IPS-20b (cell line): Measurements from ENCODE around the gene RGS16.
"Not testable (repeated sequence)": the region's sequence is repeated elsewhere in the genome, so short reads cannot be mapped to it uniquely, and the experiment has no call there.

Source experiments
- H3K27ac ChIP-seq: one replicate; pipeline ENCODE4 v1.5.1; 2013; ENCODE audit warnings: low read length
- H3K27me3 ChIP-seq: 2 replicates; pipeline ENCODE4 v1.6.1; 2013; ENCODE audit warnings: mild to moderate bottlenecking, low read length, inconsistent platforms; ENCODE audit not compliant: insufficient read depth
- H3K36me3 ChIP-seq: 2 replicates; pipeline ENCODE4 v1.6.1; 2013; ENCODE audit warnings: low read depth, mild to moderate bottlenecking, inconsistent platforms, low read length, moderate library complexity; ENCODE audit not compliant: insufficient read depth
- H3K4me1 ChIP-seq: 2 replicates; pipeline ENCODE4 v1.6.1; 2013; ENCODE audit warnings: mild to moderate bottlenecking, control low read depth, inconsistent platforms, low read length, moderate library complexity; ENCODE audit not compliant: insufficient read depth
- H3K4me3 ChIP-seq: 2 replicates; pipeline ENCODE4 v1.5.1; 2013; ENCODE audit warnings: mild to moderate bottlenecking, low read length, inconsistent platforms
- H3K9ac ChIP-seq: 2 replicates; pipeline ENCODE4 v1.6.1; 2013; ENCODE audit warnings: low read depth, mild to moderate bottlenecking, inconsistent platforms, low read length, moderate library complexity
- H3K9me3 ChIP-seq: 2 replicates; pipeline ENCODE4 v1.6.1; 2013; ENCODE audit warnings: mild to moderate bottlenecking, low read depth, low read length, inconsistent platforms; ENCODE audit not compliant: insufficient read depth

Gene RGS16

GRCh38 chr1:182639330-182639729 lies 35.1 kb upstream of the RGS16 start:
- no peak overlapping the region for H3K27ac ChIP-seq
- H3K4me3 ChIP-seq: no peak overlapping the region
- H3K36me3 ChIP-seq: no peaks in the 10 kb centered on the region
- no peaks in the 10 kb centered on the region for H3K4me1 ChIP-seq
- H3K9ac ChIP-seq: no peak overlapping the region
- no peaks in the 10 kb centered on the region for H3K27me3 ChIP-seq
- H3K9me3 ChIP-seq: no peaks in the 10 kb centered on the region

GRCh38 chr1:182637769-182638168 lies 33.6 kb upstream of the RGS16 start:
- Histone ChIP-seq H3K9me3 (no peaks in the 10 kb centered on the region), H3K9ac (no peak overlapping the region), H3K27ac (no peak overlapping the region), H3K4me3 (no peak overlapping the region), H3K4me1 (peaks cover 12% of the 10 kb centered on the region), H3K27me3 (no peaks in the 10 kb centered on the region), H3K36me3 (no peaks in the 10 kb centered on the region)

DNA sequence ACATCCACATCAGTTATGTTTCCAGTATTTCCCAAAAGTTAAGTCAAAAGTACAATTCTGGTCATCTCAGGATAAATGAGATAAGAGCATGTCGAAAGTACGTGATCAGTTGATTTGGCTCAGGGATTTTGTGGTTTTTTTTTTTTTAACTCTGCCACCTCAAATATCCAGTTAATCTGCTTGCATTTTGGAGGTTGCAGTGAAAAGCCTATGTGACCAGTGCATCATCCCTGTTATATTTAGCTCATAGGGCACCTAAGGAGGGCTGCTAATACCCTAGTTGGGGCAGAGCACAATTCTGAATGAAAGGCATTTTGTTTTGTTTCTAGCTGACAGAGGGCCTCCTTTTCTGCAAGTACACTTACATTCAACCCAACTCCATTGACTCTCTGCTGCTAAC lies 31.7 kb upstream of the RGS16 start:
- H3K27ac ChIP-seq: no peak overlapping the region
- no peak overlapping the region for H3K4me3 ChIP-seq
- H3K36me3 ChIP-seq: no peaks in the 10 kb centered on the region
- no peaks in the 10 kb centered on the region for H3K9me3 ChIP-seq
- H3K4me1 ChIP-seq: peaks cover 16% of the 10 kb centered on the region
- H3K9ac ChIP-seq: no peak overlapping the region
- no peaks in the 10 kb centered on the region for H3K27me3 ChIP-seq

DNA sequence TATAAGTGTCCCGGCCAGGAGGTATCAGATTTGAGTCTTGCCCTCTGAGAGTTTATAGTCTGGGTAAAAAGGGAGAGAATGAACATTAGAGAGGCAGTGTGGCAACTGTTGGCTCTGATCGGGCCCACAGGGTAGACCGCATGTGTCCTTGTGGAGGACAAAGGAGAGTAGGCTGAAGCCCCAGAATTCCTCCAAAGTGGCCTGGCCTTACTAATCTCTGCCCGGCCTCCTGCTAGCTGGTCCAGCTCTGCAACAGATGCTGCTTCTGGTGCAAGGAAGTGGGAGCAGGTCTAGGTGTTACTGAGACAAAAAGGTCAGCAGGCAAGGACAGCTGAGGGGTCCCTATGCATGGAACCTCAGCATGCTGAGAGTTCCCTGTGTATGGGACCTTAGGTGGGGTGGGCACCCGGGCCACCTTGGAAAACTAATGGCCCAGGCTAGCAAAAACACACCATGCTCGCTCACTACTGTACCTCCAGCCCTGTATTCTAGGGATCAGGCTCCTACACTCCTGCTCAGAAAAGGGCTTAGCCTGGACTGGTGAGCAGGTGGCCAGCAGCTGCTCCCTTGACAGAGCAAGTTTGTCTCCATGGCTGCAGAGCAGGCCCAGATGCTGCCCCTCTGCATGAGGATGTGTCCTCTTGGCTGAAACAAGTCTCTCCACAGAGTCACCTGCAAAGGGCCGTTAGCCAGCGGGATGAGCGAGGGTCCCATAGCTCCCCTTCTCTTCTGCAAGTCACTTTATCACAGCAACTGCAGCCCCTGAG lies 30.3 kb upstream of the RGS16 start:
- Histone ChIP-seq H3K4me3 (no peak overlapping the region), H3K27me3 (no peaks in the 10 kb centered on the region), H3K4me1 (peaks cover 27% of the 10 kb centered on the region), H3K9me3 (no peaks in the 10 kb centered on the region), H3K9ac (no peak overlapping the region), H3K27ac (no peak overlapping the region), H3K36me3 (no peaks in the 10 kb centered on the region)

- H3K36me3 ChIP-seq: no peaks in the 10 kb centered on the region
- no peak overlapping the region for H3K4me3 ChIP-seq
- H3K27me3 ChIP-seq: no peaks in the 10 kb centered on the region
- H3K27ac ChIP-seq: no peak overlapping the region
- H3K9me3 ChIP-seq: no peaks in the 10 kb centered on the region
- H3K4me1 ChIP-seq: peaks cover 30% of the 10 kb centered on the region
- H3K9ac ChIP-seq: no peak overlapping the region
Observed at GRCh38 chr1:182633657-182634281, 29.6 kb upstream of the RGS16 start.

- peaks cover 30% of the 10 kb centered on the region for H3K4me1 ChIP-seq
- no peak overlapping the region for H3K27ac ChIP-seq
- no peaks in the 10 kb centered on the region for H3K36me3 ChIP-seq
- no peak overlapping the region for H3K4me3 ChIP-seq
- H3K27me3 ChIP-seq: no peaks in the 10 kb centered on the region
- no peaks in the 10 kb centered on the region for H3K9me3 ChIP-seq
- H3K9ac ChIP-seq: no peak overlapping the region
Observed at GRCh38 chr1:182633031-182633430, 28.8 kb upstream of the RGS16 start.

GRCh38 chr1:182632441-182632857 lies 28.3 kb upstream of the RGS16 start:
- not testable (repeated sequence) for H3K4me3 ChIP-seq, H3K27ac ChIP-seq, H3K36me3 ChIP-seq, H3K9me3 ChIP-seq, H3K27me3 ChIP-seq, H3K9ac ChIP-seq
- H3K4me1 ChIP-seq: peaks cover 30% of the 10 kb centered on the region

- Histone ChIP-seq H3K27ac (no peak overlapping the region), H3K36me3 (no peaks in the 10 kb centered on the region), H3K9ac (no peak overlapping the region), H3K27me3 (no peaks in the 10 kb centered on the region), H3K9me3 (no peaks in the 10 kb centered on the region), H3K4me3 (no peak overlapping the region), H3K4me1 (peaks cover 30% of the 10 kb centered on the region)
Observed at GRCh38 chr1:182631954-182632353, 27.8 kb upstream of the RGS16 start.

- H3K36me3 ChIP-seq: no peaks in the 10 kb centered on the region
- no peaks in the 10 kb centered on the region for H3K9me3 ChIP-seq
- H3K9ac ChIP-seq: no peak overlapping the region
- H3K4me3 ChIP-seq: no peak overlapping the region
- no peak overlapping the region for H3K27ac ChIP-seq
- no peaks in the 10 kb centered on the region for H3K27me3 ChIP-seq
- peaks cover 37% of the 10 kb centered on the region for H3K4me1 ChIP-seq
Observed at GRCh38 chr1:182631053-182631677, 27.0 kb upstream of the RGS16 start.

DNA sequence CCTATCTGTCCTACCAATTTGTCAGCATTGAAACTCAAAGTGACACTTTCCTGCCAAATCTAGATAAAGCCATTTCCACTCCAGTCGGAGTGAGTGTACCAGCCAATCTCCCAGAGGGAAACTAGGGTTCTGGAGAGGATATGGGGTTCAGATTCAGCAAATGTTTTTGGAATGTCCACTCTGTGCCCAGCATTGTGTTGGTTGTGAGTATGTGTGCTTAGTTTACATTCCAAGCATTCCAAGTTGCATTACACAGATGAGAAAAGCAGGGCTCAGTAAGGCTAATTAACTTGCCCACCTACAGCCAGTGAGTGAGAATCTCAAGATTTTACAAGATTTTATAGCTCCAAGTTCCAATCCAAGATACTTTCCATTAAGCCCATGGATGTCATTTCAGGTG lies 26.4 kb upstream of the RGS16 start:
- no peak overlapping the region for H3K4me3 ChIP-seq
- no peaks in the 10 kb centered on the region for H3K27me3 ChIP-seq
- H3K9ac ChIP-seq: no peak overlapping the region
- no peaks in the 10 kb centered on the region for H3K36me3 ChIP-seq
- no peak overlapping the region for H3K27ac ChIP-seq
- no peaks in the 10 kb centered on the region for H3K9me3 ChIP-seq
- H3K4me1 ChIP-seq: peaks cover 42% of the 10 kb centered on the region

DNA sequence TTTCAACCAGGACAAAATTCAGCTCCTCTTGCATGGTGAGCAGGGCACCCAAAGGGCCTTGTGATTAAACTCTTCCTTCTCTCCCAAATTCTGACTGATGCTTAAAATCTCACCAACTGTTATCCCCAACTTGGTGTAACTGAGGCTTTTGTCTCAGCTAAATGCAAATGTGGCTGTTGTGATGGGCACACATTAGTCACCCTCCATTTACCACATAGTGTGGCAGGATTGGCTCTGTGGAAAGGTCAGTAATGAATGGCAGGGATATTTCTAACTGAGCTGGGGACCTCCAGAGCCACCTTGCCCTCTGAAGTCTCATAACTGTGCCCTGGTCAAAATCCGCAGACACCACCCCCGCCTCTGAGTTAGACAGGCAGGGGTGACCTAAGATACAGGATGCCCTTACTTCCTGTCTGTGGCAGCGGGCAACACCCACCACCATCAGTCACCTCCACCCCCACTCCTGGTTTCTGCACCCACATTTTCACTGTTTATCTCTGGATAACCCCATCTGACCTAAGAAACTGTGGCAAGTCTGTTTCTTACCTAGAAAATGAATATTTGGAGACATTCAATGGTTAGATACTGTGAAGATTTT lies 25.4 kb upstream of the RGS16 start:
- H3K27me3 ChIP-seq: no peaks in the 10 kb centered on the region
- H3K27ac ChIP-seq: no peak overlapping the region
- H3K9me3 ChIP-seq: no peaks in the 10 kb centered on the region
- H3K4me3 ChIP-seq: no peak overlapping the region
- no peak overlapping the region for H3K9ac ChIP-seq
- H3K36me3 ChIP-seq: no peaks in the 10 kb centered on the region
- peaks cover 42% of the 10 kb centered on the region for H3K4me1 ChIP-seq

DNA sequence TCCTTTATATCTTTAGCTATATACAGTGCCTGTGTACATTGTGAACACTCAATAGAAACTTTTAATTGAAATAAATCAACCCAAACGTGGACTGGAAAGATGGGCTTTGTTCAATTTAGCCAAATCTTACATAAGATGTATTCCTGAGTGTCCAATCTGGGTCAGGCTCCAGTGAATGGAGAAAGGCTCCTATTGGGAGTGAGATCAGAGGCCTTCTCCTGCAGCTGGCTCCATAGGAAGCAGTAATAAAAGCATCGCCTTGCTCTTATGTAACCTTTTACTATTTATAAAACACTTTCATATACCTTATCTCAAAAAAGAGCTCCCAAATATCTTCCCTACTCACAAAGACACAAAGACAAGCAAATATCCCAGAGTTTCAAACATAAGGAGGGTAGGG lies 24.9 kb upstream of the RGS16 start:
- no peaks in the 10 kb centered on the region for H3K36me3 ChIP-seq
- H3K9ac ChIP-seq: no peak overlapping the region
- H3K9me3 ChIP-seq: no peaks in the 10 kb centered on the region
- no peaks in the 10 kb centered on the region for H3K27me3 ChIP-seq
- no peak overlapping the region for H3K27ac ChIP-seq
- peaks cover 40% of the 10 kb centered on the region for H3K4me1 ChIP-seq
- no peak overlapping the region for H3K4me3 ChIP-seq
